ENCODE data around the gene RTRAF. TPM values are rescaled to one million over a fixed set of nuclear protein-coding genes. Genes with fewer than 3 reads are reported as not detected.

RTRAF gene
- total RNA-seq, 1 donor from 2014 or later, result 119 TPM

DNA sequence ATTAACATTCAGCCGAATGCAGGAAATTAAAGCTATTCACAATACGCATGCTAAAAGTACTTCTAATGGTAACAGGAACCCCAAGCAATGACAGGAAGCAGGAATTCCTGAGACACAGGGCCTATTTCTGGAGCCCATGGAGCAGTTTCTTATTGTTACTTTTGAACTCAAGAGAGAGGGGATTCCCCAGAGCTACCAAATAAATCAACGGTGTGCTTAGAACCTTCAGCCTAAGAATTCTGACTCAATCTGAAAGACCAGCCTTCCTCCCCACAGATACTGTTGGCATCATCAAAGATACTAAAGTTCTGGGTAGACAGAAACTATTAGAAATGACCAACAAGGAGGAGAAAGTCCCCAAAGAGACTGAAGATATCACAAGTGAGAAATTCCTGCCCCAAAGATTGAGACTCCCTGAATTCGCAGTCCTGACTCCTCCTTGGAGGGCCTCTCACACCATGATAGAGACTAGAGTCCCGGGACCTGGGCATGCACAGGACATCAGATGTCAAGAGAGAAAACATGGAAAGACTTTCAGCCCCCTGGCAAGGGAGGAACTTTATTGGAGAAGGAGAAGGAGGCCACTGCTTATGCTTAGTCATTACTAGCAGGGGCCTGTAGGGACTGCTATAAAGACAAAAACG is 32.7 kb downstream of the RTRAF start:
- Histone ChIP-seq H3K27me3 (ENCODE audit: control insufficient read depth, insufficient read depth, low read length) (no peaks in the 10 kb centered on the region), H3K4me3 (ENCODE audit: low read depth, low read length) (no peak overlapping the region), H3K36me3 (ENCODE audit: control insufficient read depth, insufficient read depth, low read length) (no peaks in the 10 kb centered on the region)
- no peak for TF ChIP-seq CTCF (IDR thresholded peaks at IDR 0.05; ENCODE audit: insufficient read depth, low read length, poor library complexity, severe bottlenecking)
- DNase-seq (ENCODE audit: low read depth), result no peak

- DNase-seq (ENCODE audit: low read depth), result no peak
- Histone ChIP-seq H3K4me3 (ENCODE audit: low read depth, low read length) (no peak overlapping the region), H3K36me3 (ENCODE audit: control insufficient read depth, insufficient read depth, low read length) (no peaks in the 10 kb centered on the region), H3K27me3 (ENCODE audit: control insufficient read depth, insufficient read depth, low read length) (no peaks in the 10 kb centered on the region)
- TF ChIP-seq CTCF (IDR thresholded peaks at IDR 0.05; ENCODE audit: insufficient read depth, low read length, poor library complexity, severe bottlenecking), result no peak
Measured at GRCh38 chr14:52023518-52023917, 34.2 kb downstream of the RTRAF start.

DNA sequence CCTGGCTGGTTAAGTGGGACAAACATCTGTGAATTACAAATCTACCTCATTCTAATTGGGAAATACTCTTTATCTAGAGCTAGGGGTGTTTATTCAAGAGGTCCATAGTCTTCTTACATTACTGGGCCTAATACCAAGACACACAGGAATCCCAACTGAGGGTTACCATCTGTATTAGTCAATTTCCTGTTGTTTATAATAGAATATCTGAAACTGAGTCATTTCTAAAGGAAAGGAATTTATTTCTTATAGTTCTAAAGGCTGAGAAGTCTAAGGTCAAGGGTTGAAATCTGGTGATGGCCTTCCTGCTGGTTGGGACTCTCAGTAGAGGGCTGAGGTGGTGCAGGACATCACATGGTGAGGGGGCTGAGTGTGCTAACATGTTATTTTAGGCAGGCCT is 36.0 kb downstream of the RTRAF start:
- H3K27me3 ChIP-seq (ENCODE audit: control insufficient read depth, insufficient read depth, low read length), result no peaks in the 10 kb centered on the region
- peak; percentile 12 for DNase-seq (ENCODE audit: low read depth)
- no peak for TF ChIP-seq CTCF (IDR thresholded peaks at IDR 0.05; ENCODE audit: insufficient read depth, low read length, poor library complexity, severe bottlenecking)
- no peaks in the 10 kb centered on the region for H3K36me3 ChIP-seq (ENCODE audit: control insufficient read depth, insufficient read depth, low read length)
- H3K4me3 ChIP-seq (ENCODE audit: low read depth, low read length), result no peak overlapping the region

DNA sequence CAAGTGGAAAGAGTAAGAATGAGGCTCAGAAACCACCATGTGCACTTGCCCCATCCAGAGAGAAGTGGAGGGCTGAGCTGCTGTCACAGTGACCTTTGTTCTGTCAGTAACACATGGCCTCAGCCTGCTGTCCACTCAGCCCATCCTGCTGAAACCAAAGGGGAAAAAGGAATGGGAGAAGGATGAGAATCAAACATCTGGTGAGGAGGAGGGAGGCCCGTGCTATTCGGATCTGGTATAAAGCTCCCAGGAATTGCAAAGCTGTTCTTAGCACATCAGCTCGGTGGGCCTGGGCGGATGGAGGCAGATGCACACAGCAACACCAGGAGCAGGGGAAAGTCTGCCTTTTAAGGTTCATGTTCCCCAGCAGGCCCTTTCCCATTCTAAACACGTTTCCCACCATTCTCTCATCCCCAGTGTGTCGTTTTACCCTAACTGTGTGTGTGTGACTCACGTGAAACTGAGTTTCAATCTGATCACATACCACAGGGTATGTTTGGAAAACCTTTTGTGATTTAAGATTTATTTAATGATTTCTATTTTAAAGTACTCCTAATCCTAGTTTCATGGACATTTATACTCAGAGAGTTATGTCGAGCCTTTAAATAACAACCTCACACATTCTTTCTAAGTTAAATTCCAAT is 36.8 kb downstream of the RTRAF start:
- no peak for DNase-seq (ENCODE audit: low read depth)
- Histone ChIP-seq H3K36me3 (ENCODE audit: control insufficient read depth, insufficient read depth, low read length) (no peaks in the 10 kb centered on the region), H3K27me3 (ENCODE audit: control insufficient read depth, insufficient read depth, low read length) (no peaks in the 10 kb centered on the region), H3K4me3 (ENCODE audit: low read depth, low read length) (no peak overlapping the region)
- TF ChIP-seq CTCF (IDR thresholded peaks at IDR 0.05; ENCODE audit: insufficient read depth, low read length, poor library complexity, severe bottlenecking), result no peak

GRCh38 chr14:52026901-52027300 is 37.6 kb downstream of the RTRAF start:
- Histone ChIP-seq H3K4me3 (ENCODE audit: low read depth, low read length) (no peak overlapping the region), H3K36me3 (ENCODE audit: control insufficient read depth, insufficient read depth, low read length) (no peaks in the 10 kb centered on the region)
- no peak for TF ChIP-seq CTCF (IDR thresholded peaks at IDR 0.05; ENCODE audit: insufficient read depth, low read length, poor library complexity, severe bottlenecking)

DNA sequence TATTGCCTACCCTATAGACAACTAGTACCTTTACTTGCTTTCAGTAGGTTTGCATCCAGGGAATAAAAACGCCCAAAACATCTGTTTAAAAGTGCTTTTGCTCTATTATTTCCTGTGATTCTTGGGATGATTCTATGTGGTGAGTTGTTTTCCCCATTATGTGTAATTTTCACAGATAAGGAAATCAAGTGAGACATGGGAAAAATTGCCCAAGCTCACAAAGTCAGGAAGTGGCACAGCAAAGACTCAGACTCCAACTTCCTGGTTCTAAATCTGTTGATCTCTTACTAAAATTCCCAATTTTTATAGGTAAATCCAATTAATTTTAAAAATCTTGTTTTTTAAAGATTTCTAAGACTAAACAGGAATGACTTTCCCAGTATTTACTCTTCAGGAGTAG is 40.5 kb downstream of the RTRAF start:
- no peak for TF ChIP-seq CTCF (IDR thresholded peaks at IDR 0.05; ENCODE audit: insufficient read depth, low read length, poor library complexity, severe bottlenecking)
- Histone ChIP-seq H3K4me3 (ENCODE audit: low read depth, low read length) (no peak overlapping the region), H3K27me3 (ENCODE audit: control insufficient read depth, insufficient read depth, low read length) (no peaks in the 10 kb centered on the region), H3K36me3 (ENCODE audit: control insufficient read depth, insufficient read depth, low read length) (no peaks in the 10 kb centered on the region)
- DNase-seq (ENCODE audit: low read depth), result no peak

More at GRCh38 chr14:52026901-52027300, 37.6 kb downstream of the RTRAF start:
- DNase-seq (ENCODE audit: low read depth), result no peak
- no peaks in the 10 kb centered on the region for H3K27me3 ChIP-seq (ENCODE audit: control insufficient read depth, insufficient read depth, low read length)

Data from kidney epithelial cell (primary cell).